GM12878 (cell line): ENCODE measurements around the gene SLC43A3.

Source experiments
- BMI1 ChIP-seq: fragments of 450-650 bp; IDR thresholded peaks from 2 replicates; pipeline ENCODE4 v1.6.1; 2016; ENCODE audit warnings: mild to moderate bottlenecking, moderate library complexity, borderline replicate concordance
- RAD21 ChIP-seq: IDR thresholded peaks from 2 replicates; pipeline ENCODE4 v1.6.1; 2011; ENCODE audit warnings: mild to moderate bottlenecking, low read depth, low read length, moderate library complexity; ENCODE audit not compliant: insufficient read depth

DNA sequence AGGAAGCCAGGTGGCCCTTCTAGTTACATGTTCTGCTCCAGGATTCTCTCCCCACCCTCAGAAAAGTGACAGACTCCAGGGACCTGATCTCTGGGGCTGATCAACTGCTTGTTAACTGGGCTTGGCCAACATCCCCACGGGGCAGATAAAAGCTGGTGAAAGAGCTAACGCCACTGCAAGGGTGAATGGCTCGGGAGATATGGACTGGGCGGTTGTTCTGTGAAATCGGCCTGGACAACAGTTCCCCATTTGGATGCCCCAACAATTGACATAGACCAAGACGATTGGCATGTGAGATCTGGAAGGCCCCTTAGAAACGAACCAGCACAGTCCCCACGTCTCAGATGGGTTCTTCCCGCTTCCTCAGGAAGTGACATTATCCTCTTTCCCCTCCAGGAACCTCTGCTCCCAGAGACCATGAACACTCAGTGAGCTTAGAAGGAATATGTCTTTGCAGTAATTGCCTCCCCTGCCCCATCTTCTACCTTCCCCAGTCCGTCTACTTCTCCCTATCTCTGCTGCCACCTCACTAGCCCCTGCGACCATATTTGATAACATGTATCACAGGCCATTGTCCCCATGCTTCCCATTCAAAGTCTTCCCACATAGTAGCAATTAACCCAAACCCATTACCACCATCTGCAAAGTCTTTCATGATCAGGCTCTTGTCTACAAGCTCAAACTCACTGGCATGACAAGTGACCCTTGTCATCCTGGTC is 30.9 kb downstream of the SLC43A3 start:
- TF ChIP-seq RAD21 (no peak), BMI1 (no peak)
